Measurements from ENCODE around the gene SGPL1.

Gene SGPL1

DNA sequence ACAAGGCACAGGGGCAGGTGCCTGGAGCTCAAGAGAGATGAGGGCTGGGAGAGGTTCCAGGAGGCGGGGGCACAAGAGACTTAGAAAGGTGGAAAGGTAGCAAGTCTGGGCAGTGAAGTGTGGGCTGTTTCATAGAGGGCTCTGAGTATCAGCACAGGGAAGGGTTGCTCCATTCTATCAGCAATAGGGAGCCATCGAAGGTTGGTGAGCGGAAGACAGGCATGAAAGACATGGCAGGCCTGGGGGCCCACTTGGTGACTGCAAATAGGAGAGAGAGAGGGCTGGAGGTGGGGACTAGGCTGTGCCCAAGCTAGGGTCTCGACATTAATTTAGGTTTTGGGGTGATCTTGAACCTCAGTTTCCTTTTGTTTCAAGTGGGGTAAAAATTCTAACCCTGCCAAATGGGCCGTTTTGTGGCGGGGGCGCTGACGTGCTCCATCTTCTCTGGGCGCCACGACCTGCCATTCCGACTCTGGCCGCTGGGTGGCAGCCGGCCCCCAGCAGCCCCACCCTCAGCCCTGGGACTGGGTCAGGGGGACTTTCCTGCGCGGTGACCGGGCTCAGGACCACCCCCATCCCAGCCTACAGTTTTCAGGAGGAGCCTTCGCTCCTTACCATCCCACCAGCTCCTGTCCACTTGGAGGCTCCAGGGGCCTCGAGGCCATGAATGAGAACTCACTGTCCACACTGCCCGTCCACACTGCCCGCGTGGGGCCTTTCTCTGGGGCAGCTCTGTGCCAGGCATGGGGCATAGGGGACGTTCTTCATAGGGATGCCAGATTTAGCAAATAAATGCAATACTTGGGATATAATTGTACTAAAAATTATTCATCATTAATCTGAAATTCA, 109.9 kb downstream of the SGPL1 start:
- H3K4me3 ChIP-seq (ENCODE audit: low read length): no peak overlapping the region
- no peaks in the 10 kb centered on the region for H3K36me3 ChIP-seq (ENCODE audit: control insufficient read depth, low read depth, low read length)
- no peaks in the 10 kb centered on the region for H3K4me1 ChIP-seq (ENCODE audit: control insufficient read depth, low read depth, low read length)
- no peak overlapping the region for H3K9ac ChIP-seq (ENCODE audit: low read length)
- no peaks in the 10 kb centered on the region for H3K9me3 ChIP-seq (ENCODE audit: control insufficient read depth, low read depth, low read length)
- no peaks in the 10 kb centered on the region for H3K27me3 ChIP-seq (ENCODE audit: control insufficient read depth, insufficient read depth, low read length)
- no peak overlapping the region for H3K27ac ChIP-seq (ENCODE audit: low read length)

DNA sequence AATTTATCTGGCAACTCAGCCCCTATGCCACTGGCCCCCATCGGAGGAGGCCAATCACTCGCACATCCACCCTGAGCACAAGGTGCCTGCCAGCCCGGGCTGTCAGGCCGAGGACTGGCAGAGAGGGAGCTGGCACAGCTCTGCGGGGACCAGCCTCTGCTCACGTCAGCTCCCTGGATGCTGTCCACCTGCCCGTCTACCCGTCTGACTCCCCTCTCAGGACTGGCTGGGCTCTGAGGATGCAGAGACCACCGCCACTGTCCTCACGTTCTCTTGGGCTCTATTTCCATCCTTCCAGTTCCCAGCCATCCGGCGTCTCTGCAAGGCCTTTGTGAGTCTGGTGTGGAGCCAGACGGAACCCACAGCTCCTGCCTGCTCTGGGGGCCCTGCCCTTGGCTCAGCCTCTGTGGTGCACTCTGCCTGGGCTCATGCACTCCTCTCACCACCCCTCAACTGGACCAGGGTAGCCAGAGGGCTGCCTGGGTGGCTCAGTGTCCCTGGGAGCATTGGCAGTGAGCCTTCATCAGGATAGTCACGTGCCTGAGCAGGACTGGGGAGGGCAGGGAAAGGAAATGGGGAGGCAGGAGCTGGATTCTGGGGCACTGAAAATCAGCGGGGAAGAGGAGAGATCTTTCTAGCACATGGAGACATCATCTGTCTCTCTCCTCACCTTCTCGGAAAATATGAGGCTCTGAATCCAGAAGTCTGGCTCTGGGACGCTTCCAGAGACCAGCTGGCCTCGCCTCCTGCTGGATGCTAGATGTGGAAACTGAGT, 110.7 kb downstream of the SGPL1 start:
- H3K9ac ChIP-seq (ENCODE audit: low read length): no peak overlapping the region
- H3K27me3 ChIP-seq (ENCODE audit: control insufficient read depth, insufficient read depth, low read length): no peaks in the 10 kb centered on the region
- H3K36me3 ChIP-seq (ENCODE audit: control insufficient read depth, low read depth, low read length): no peaks in the 10 kb centered on the region
- no peaks in the 10 kb centered on the region for H3K9me3 ChIP-seq (ENCODE audit: control insufficient read depth, low read depth, low read length)
- H3K4me3 ChIP-seq (ENCODE audit: low read length): no peak overlapping the region
- H3K27ac ChIP-seq (ENCODE audit: low read length): no peak overlapping the region
- no peaks in the 10 kb centered on the region for H3K4me1 ChIP-seq (ENCODE audit: control insufficient read depth, low read depth, low read length)

DNA sequence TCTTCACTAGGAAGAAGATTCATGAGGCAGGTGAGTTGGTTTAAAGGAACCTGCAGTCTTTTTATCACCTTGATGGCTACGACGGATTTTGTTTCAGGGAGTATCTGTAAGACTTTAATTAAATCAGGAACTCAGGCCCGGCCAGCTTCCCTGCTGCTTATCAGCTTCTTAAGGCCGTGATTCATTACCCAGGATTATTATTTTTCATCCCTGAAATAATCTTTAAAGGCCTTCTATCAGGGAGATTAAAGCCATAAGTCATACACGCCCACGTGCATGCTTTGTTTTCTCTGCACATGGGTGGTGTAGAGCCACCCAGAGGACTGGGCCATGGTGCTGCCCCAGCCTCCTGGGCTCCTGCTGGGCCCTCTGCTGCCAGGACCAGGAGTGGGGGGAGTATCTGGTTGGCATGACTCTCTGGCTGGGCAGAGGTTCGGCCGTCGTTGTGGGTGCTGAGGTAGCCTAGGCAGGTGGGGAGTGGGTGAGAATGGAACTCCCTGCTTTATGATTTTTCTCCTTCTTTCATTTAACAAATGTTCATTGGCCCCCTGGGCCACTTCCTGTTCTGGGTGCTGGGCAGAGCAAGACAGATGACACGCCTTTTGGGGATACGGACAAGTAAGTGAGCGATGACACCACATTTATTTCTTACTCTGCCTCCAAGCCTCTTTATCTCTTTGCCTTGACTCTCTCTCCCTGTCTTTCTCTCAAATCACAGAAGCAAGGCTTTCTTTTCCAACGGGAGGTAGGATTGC, 111.6 kb downstream of the SGPL1 start:
- H3K9ac ChIP-seq (ENCODE audit: low read length): no peak overlapping the region
- H3K27ac ChIP-seq (ENCODE audit: low read length): no peak overlapping the region
- no peak overlapping the region for H3K4me3 ChIP-seq (ENCODE audit: low read length)
- H3K27me3 ChIP-seq (ENCODE audit: control insufficient read depth, insufficient read depth, low read length): no peaks in the 10 kb centered on the region
- no peaks in the 10 kb centered on the region for H3K4me1 ChIP-seq (ENCODE audit: control insufficient read depth, low read depth, low read length)
- no peaks in the 10 kb centered on the region for H3K36me3 ChIP-seq (ENCODE audit: control insufficient read depth, low read depth, low read length)
- H3K9me3 ChIP-seq (ENCODE audit: control insufficient read depth, low read depth, low read length): no peaks in the 10 kb centered on the region

DNA sequence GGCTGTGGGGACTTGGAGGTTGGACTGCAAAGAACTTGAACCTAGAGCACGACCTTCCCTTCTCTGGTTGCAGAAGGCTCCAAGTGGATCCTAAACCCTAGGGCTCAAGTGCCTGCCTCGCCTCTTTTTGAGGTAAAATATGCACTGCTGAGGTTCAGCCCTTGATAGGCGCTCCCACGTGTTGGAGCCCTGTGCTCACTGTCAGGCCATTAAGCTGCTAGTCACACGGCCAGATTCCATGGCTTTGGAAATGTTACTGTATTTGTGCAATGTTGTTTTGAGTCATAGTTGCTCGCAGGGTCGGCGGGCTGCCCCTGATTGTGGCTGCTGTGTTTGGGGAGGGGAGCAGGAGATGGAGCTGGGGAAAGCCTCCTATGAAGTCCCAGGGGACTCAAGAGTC, 112.4 kb downstream of the SGPL1 start:
- H3K9ac ChIP-seq (ENCODE audit: low read length): no peak overlapping the region
- H3K36me3 ChIP-seq (ENCODE audit: control insufficient read depth, low read depth, low read length): no peaks in the 10 kb centered on the region
- no peaks in the 10 kb centered on the region for H3K27me3 ChIP-seq (ENCODE audit: control insufficient read depth, insufficient read depth, low read length)
- H3K4me1 ChIP-seq (ENCODE audit: control insufficient read depth, low read depth, low read length): no peaks in the 10 kb centered on the region
- no peak overlapping the region for H3K4me3 ChIP-seq (ENCODE audit: low read length)
- H3K9me3 ChIP-seq (ENCODE audit: control insufficient read depth, low read depth, low read length): no peaks in the 10 kb centered on the region
- H3K27ac ChIP-seq (ENCODE audit: low read length): no peak overlapping the region

DNA sequence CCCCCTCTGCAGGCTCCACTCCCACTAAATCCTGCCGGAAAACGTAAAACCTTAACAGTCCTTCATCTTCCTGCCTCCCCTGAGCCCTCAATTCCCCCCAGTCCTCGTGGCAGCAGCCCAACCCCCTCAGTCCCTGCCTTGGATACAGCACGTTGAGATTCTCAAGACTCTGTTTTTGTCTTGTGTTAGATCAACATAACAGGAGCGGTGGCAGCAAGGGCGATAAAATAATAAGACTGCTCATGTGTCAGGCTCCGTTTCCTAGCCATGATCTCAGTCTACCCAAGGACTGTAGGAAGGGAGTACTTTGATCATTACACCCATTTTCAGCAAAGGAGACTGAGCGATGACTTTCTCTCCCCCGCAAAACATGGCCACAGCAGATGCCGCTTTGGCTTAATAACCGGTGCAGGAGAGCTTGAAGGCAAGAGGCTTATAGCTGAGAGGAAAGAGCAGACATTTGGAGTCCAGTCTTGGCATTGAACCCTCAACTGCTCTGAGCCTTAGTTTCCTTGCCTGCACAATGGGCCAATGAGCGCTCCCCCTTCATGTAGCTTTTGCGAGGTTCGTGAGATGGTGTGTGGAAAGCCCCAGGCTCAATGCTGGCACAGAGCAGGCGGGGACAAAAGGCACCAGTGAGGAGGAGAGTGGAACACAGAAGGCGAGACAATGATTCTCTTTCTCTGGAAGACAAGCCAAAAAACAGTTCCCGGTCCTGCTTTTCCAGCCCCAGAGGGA, 114.7 kb downstream of the SGPL1 start:
- no peaks in the 10 kb centered on the region for H3K9me3 ChIP-seq (ENCODE audit: control insufficient read depth, low read depth, low read length)
- no peak overlapping the region for H3K27ac ChIP-seq (ENCODE audit: low read length)
- H3K9ac ChIP-seq (ENCODE audit: low read length): no peak overlapping the region
- no peaks in the 10 kb centered on the region for H3K4me1 ChIP-seq (ENCODE audit: control insufficient read depth, low read depth, low read length)
- no peak overlapping the region for H3K4me3 ChIP-seq (ENCODE audit: low read length)
- H3K36me3 ChIP-seq (ENCODE audit: control insufficient read depth, low read depth, low read length): no peaks in the 10 kb centered on the region
- no peaks in the 10 kb centered on the region for H3K27me3 ChIP-seq (ENCODE audit: control insufficient read depth, insufficient read depth, low read length)

All from iPS-18a (cell line).